K562 (cell line): ENCODE measurements around the gene PATL1. TPM values are rescaled to one million over a fixed set of nuclear protein-coding genes. Genes with fewer than 3 reads are reported as not detected.

Source experiments
- AFF1 ChIP-seq, 2 experiments: fragments of 450-650 bp; IDR thresholded peaks; 2 replicates each; pipeline ENCODE4 v1.6.1; 2018; ENCODE audit warnings: mild to moderate bottlenecking in 2 of 2, low read depth in 1 of 2; ENCODE audit not compliant: partially characterized antibody in 2 of 2
- AFF4 ChIP-seq: sonication (generic); formaldehyde crosslinking; IDR thresholded peaks from 2 replicates; pipeline ENCODE4 v1.8.0; 2023; ENCODE audit warnings: mild to moderate bottlenecking, missing genetic modification reagents
- BRF1 ChIP-seq: IDR thresholded peaks from 3 replicates; pipeline ENCODE4 v1.6.1; 2011; ENCODE audit warnings: borderline replicate concordance, mild to moderate bottlenecking; ENCODE audit not compliant: insufficient read length; ENCODE audit errors: extremely low read depth
- CBFA2T3 ChIP-seq: fragments of 450-650 bp; IDR thresholded peaks from 2 replicates; pipeline ENCODE4 v1.6.1; 2017
- CBFB ChIP-seq: sonication (generic); formaldehyde crosslinking; IDR thresholded peaks from 2 replicates; pipeline ENCODE4 v1.4.0; 2020; ENCODE audit warnings: mild to moderate bottlenecking, missing genetic modification reagents
- CTBP1 ChIP-seq: fragments of 450-650 bp; IDR thresholded peaks from 2 replicates; pipeline ENCODE4 v1.6.1; 2016; ENCODE audit warnings: borderline replicate concordance
- MTA3 ChIP-seq: fragments of 450-650 bp; formaldehyde crosslinking; IDR thresholded peaks from 2 replicates; pipeline ENCODE4 v1.6.1; 2017; ENCODE audit warnings: mild to moderate bottlenecking, borderline replicate concordance
- NEUROD1 ChIP-seq: fragments of 150-350 bp; IDR thresholded peaks from 2 replicates; pipeline ENCODE4 v1.6.1; 2014; ENCODE audit warnings: borderline replicate concordance, low read length, low read depth; ENCODE audit not compliant: partially characterized antibody
- NFIX ChIP-seq: fragments of 250-450 bp; sonication (Bioruptor Pico); IDR thresholded peaks from 2 replicates; pipeline ENCODE4 v1.4.0; 2020; ENCODE audit warnings: low read depth, mild to moderate bottlenecking, moderate library complexity
- NR3C1 ChIP-seq: sonication (generic); formaldehyde crosslinking; IDR thresholded peaks from 2 replicates; pipeline ENCODE4 v1.8.1; 2022; ENCODE audit warnings: missing genetic modification reagents
- RBM22 ChIP-seq: fragments of 200-400 bp; formaldehyde crosslinking; IDR thresholded peaks from 2 replicates; pipeline ENCODE4 v1.6.1; 2018; ENCODE audit warnings: low read length, low read depth; ENCODE audit not compliant: poor library complexity, severe bottlenecking
- SRSF1 ChIP-seq: fragments of 200-400 bp; formaldehyde crosslinking; IDR thresholded peaks from 2 replicates; pipeline ENCODE4 v1.6.1; 2017; ENCODE audit warnings: mild to moderate bottlenecking, low read depth, low read length, moderate library complexity
- SRSF9 ChIP-seq: fragments of 200-400 bp; formaldehyde crosslinking; IDR thresholded peaks from 2 replicates; pipeline ENCODE4 v1.6.1; 2017; ENCODE audit warnings: low read depth, low read length, borderline replicate concordance
- TCFL5 ChIP-seq: fragments of 250-450 bp; sonication (Bioruptor Pico); conservative IDR thresholded peaks from 2 replicates; pipeline ENCODE4 v1.6.1; 2021; ENCODE audit warnings: mild to moderate bottlenecking, moderate library complexity, matching md5 sums
- TFE3 ChIP-seq: fragments of 450-650 bp; formaldehyde crosslinking; IDR thresholded peaks from 2 replicates; pipeline ENCODE4 v1.4.0; 2020; ENCODE audit warnings: mild to moderate bottlenecking, mixed read lengths
- XRCC3 ChIP-seq: fragments of 450-650 bp; IDR thresholded peaks from 2 replicates; pipeline ENCODE4 v1.6.1; 2017; ENCODE audit warnings: mild to moderate bottlenecking, moderate library complexity
- polyA plus RNA-seq, 8 experiments: library from polyadenylated mRNA; depleted of rRNA in 4 of 8; stranded (reverse) in 5 of 8; unstranded in 3 of 8; fragments of >200 nt; fragmentation: Nextera tagmentation in 2 of 8; fragmentation: Illumina TruSeq in 1 of 8; extraction: Ambion mirVana in 2 of 8; extraction: Trizol in 1 of 8; gene quantifications; 2 replicates each; pipeline versions ENCODE4 v1.2.1 to v1.2.3, GENCODE V29; 2011 to 2014; ENCODE audit warnings: inconsistent platforms in 1 of 8, missing spikeins in 1 of 8
- total RNA-seq, 7 experiments: library from RNA; depleted of rRNA in 6 of 7; stranded (reverse); fragments of >200 nt in 6 of 7; fragmentation: Illumina TruSeq in 2 of 7; extraction: Trizol in 2 of 7; gene quantifications; 2 replicates each; pipeline versions ENCODE4 v1.2.1 to v1.2.3, GENCODE V29; 2011 to 2021; ENCODE audit warnings: low replicate concordance in 1 of 7
- TF ChIP-seq, protein P1 (sequence below): fragments of 250-450 bp; sonication (Bioruptor Pico); IDR thresholded peaks from 2 replicates; pipeline ENCODE4 v1.4.0; 2020

The PATL1 gene
- total and polyA plus RNA-seq, 9 of the 15 experiments (the other 6 are each of a cell fraction or from before 2014, with no cell fraction given): 3.2 to 48.0 (median 16.4) TPM

DNA sequence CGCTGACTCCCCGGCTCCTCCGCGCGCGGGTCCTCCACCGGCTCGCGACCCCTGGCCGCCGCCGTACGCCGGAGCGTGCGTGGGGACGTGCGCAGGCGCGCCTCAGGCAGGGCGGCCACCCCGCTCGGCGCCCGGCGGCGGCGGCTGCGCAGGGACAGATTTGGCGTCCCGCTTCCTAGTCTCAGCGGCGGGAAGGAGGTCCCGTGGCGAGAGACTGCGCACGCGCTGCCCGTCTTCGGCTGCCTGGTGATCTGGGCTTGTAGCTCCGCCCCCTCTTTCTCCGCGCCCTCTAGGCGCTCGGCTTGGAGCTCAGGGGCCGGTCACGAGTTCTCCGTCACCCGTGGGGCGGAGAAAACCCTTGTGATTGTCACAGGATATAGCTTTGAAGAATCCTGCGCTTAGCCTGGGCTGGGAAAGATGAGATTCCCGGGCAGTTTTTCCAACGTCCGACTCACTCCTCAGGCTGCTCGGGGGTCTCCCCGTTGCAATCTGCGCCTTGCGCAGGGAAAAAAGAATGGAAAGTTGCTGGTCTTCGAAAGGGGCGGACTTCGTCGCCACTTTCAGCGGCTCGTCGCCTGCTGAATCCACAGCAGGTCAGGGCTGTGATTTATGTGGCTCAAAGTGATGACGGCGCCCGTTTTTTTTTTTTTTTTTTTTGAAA is at the start of gene PATL1 (continued):
- TF ChIP-seq TFE3 (CRISPR knock-in tag): peak; percentile 97
- 0 out of 2 replicates have a peak, but pooled peaks have one; percentile 28 for TF ChIP-seq CBFA2T3
- TF ChIP-seq RBM22: no peak
- TF ChIP-seq CBFB (CRISPR knock-in tag): peak; percentile 38; the same call in 1 of the 2 replicates
- TF ChIP-seq SRSF9: no peak
- no peak for TF ChIP-seq SRSF1
- no peak; the same call in 1 of the 2 replicates for TF ChIP-seq CTBP1
- peak in 1 of 2 experiments; percentile 84 for TF ChIP-seq AFF1 (IDR thresholded peaks at IDR 0.05; ENCODE audit: low read depth in 1 of 2, partially characterized antibody in 2 of 2)
- TF ChIP-seq XRCC3: no peak
- TF ChIP-seq, protein P1, sequence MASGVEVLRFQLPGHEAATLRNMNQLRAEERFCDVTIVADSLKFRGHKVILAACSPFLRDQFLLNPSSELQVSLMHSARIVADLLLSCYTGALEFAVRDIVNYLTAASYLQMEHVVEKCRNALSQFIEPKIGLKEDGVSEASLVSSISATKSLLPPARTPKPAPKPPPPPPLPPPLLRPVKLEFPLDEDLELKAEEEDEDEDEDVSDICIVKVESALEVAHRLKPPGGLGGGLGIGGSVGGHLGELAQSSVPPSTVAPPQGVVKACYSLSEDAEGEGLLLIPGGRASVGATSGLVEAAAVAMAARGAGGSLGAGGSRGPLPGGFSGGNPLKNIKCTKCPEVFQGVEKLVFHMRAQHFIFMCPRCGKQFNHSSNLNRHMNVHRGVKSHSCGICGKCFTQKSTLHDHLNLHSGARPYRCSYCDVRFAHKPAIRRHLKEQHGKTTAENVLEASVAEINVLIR: peak; percentile 62; the same call in 1 of the 2 replicates
- TF ChIP-seq AFF4 (CRISPR knock-in tag): no peak
- no peak for TF ChIP-seq TCFL5
- no peak for TF ChIP-seq NR3C1 (CRISPR knock-in tag)
- TF ChIP-seq MTA3: peak; percentile 34; the same call in 1 of the 2 replicates
- no peak for TF ChIP-seq BRF1
- TF ChIP-seq NFIX (CRISPR knock-in tag): no peak
- TF ChIP-seq NEUROD1: no peak
